SU-DHL-6 (cell line): ENCODE measurements around the gene MGME1.

ENCODE experiments used
- CTCF ChIP-seq: fragments of 200-600 bp; sonication (generic); IDR thresholded peaks from one replicate; pipeline ENCODE4 v1.5.1; 2017; ENCODE audit warnings: antibody characterized with exemption, mild to moderate bottlenecking, low read length, moderate library complexity; ENCODE audit not compliant: insufficient read depth, poor library complexity, severe bottlenecking
- EZH2phosphoT487 ChIP-seq: fragments of 200-600 bp; sonication (generic), shearing (Covaris generic); conservative IDR thresholded peaks from 2 replicates; pipeline ENCODE4 v1.6.1; 2018; ENCODE audit warnings: mild to moderate bottlenecking, antibody characterized with exemption, low read length, moderate library complexity, mixed read lengths

- TF ChIP-seq CTCF (no peak), EZH2phosphoT487 (no peak)
Observed at GRCh38 chr20:18039063-18039462, 70.2 kb downstream of the MGME1 start.
